ENCODE data around the gene VTI1A.

DNA sequence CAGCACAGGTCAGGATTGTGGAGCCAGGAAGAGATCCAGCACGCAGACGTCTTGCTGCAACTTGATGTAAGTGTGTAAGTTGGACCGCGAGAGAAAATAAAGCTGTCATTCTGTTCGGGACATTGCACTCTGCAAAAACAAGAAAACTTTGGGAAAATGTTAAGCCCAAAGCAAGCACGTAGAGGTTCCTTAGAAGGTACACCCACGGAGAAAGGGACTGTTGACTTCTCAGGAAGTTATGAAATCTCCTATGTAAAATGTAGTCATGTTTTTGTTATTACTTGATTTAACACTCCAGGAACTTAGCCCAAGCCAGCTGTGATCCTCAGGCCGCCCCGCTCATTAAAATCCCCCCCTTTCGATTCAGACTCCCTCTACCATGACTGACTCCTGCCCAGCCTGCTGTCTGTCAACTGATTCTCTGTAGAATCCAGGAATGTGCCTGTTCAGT, 307.0 kb downstream of the VTI1A start:
- TF ChIP-seq, protein P1, sequence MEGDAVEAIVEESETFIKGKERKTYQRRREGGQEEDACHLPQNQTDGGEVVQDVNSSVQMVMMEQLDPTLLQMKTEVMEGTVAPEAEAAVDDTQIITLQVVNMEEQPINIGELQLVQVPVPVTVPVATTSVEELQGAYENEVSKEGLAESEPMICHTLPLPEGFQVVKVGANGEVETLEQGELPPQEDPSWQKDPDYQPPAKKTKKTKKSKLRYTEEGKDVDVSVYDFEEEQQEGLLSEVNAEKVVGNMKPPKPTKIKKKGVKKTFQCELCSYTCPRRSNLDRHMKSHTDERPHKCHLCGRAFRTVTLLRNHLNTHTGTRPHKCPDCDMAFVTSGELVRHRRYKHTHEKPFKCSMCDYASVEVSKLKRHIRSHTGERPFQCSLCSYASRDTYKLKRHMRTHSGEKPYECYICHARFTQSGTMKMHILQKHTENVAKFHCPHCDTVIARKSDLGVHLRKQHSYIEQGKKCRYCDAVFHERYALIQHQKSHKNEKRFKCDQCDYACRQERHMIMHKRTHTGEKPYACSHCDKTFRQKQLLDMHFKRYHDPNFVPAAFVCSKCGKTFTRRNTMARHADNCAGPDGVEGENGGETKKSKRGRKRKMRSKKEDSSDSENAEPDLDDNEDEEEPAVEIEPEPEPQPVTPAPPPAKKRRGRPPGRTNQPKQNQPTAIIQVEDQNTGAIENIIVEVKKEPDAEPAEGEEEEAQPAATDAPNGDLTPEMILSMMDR (IDR thresholded peaks at IDR 0.05), result no peak
- TF ChIP-seq POLR2A (IDR thresholded peaks at IDR 0.05), result no peak
